Pons (tissue), 1 donor: ENCODE data around the gene ZNF716.
"Not testable (repeated sequence)": the region's sequence is repeated elsewhere in the genome, so short reads cannot be mapped to it uniquely, and the experiment has no call there.

Source experiments
- DNase-seq: peaks from one replicate; pipeline ENCODE4 v3.0.0-alpha.2; 2016; ENCODE audit warnings: low spot score

ZNF716 gene

GRCh38 chr7:57449904-57450303 is at the start of gene ZNF716:
ZNF716 (plus strand) TSS chr7:57450177; CDS start chr7:57450289, 112 bp downstream.
- no peak for DNase-seq

- no peak for DNase-seq
Observed at GRCh38 chr7:57400531-57401155, 49.3 kb upstream of the ZNF716 start.

GRCh38 chr7:57403051-57403450 is 46.9 kb upstream of the ZNF716 start:
- DNase-seq: not testable (repeated sequence)

- DNase-seq: peak; percentile 54
Observed at GRCh38 chr7:57403601-57404342, 46.2 kb upstream of the ZNF716 start.

GRCh38 chr7:57404343-57404966 is 45.5 kb upstream of the ZNF716 start:
- DNase-seq: peak; percentile 62

GRCh38 chr7:57404967-57405421 is 45.0 kb upstream of the ZNF716 start:
- DNase-seq: no peak

GRCh38 chr7:57407125-57407524 is 42.9 kb upstream of the ZNF716 start:
- no peak for DNase-seq

- no peak for DNase-seq
Observed at GRCh38 chr7:57412168-57412567, 37.8 kb upstream of the ZNF716 start.

GRCh38 chr7:57412618-57413017 is 37.4 kb upstream of the ZNF716 start:
- no peak for DNase-seq

GRCh38 chr7:57413529-57414398 is 36.2 kb upstream of the ZNF716 start:
- no peak for DNase-seq

GRCh38 chr7:57414415-57414814 is 35.6 kb upstream of the ZNF716 start:
- no peak for DNase-seq

- no peak for DNase-seq
Observed at GRCh38 chr7:57414852-57415251, 35.1 kb upstream of the ZNF716 start.

GRCh38 chr7:57415326-57415725 is 34.7 kb upstream of the ZNF716 start:
- no peak for DNase-seq

GRCh38 chr7:57415730-57416129 is 34.2 kb upstream of the ZNF716 start:
- no peak for DNase-seq

GRCh38 chr7:57416601-57417358 is 33.2 kb upstream of the ZNF716 start:
- DNase-seq: no peak

GRCh38 chr7:57417736-57418135 is 32.2 kb upstream of the ZNF716 start:
- DNase-seq: no peak

- DNase-seq: peak; percentile 5
Observed at GRCh38 chr7:57423768-57424167, 26.2 kb upstream of the ZNF716 start.

- no peak for DNase-seq
Observed at GRCh38 chr7:57424515-57425238, 25.3 kb upstream of the ZNF716 start.

- no peak for DNase-seq
Observed at GRCh38 chr7:57425239-57425944, 24.6 kb upstream of the ZNF716 start.
